HG02852 (cell line): ENCODE measurements around the gene TMEM30B.

Experiments used
- ATAC-seq: cut with Tn5 transposase; IDR thresholded peaks from one replicate; pipeline ENCODE4 v1.9.1; 2021; ENCODE audit warnings: mild to moderate bottlenecking, moderate library complexity; ENCODE audit not compliant: unreplicated experiment

The TMEM30B gene

DNA sequence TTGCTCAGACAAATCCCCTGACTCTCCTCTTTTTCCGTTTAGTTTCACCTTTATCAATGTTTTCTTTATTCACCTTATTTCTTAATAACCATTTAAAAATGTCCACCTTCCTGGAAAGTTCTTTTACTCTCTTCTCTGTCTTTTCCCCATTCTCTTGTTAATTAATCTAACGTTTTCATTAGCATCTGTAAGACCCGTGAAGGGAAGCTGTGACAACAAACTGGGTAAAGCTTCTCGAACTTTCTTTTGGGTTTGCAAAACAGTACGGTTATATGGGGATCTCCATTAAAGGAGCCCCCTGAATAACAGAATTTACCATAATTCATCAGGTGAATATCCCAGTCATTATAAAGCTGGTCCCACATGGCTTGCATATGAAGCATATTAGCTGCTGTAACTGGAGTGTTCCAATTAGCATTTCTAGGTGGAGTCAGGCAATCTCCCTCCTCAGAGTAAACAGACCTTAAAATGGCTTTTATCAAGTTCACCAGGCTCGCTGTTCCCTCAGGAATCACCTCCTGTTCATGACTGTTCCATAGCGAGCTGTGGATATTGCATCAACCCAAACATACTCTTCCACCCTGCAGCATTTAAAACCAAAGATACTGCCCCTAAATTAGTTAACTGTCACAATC lies 42.4 kb downstream of the TMEM30B start:
- ATAC-seq: no peak

GRCh38 chr14:61234215-61234916 lies 46.8 kb downstream of the TMEM30B start:
- no peak for ATAC-seq

- ATAC-seq: no peak
Measured at GRCh38 chr14:61233436-61233956, 47.6 kb downstream of the TMEM30B start.

DNA sequence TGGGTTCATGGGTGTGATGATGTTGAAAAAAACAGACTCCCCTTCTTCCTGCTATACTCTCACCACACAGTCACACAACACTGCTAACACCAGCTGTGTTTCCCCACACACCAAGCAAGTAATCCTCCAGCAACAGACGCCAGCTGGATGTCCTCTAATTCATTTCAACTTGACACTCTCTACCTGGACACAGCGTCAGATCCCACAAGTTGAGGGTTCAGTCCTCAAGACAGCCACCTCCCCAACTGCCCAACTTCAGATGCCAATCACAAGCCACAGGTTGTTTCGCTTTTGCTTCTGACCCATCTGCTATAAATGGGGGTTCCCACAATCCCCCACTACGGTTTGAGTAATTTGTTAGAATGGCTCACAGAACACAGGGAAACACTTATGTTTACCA lies 49.3 kb downstream of the TMEM30B start:
- no peak for ATAC-seq

DNA sequence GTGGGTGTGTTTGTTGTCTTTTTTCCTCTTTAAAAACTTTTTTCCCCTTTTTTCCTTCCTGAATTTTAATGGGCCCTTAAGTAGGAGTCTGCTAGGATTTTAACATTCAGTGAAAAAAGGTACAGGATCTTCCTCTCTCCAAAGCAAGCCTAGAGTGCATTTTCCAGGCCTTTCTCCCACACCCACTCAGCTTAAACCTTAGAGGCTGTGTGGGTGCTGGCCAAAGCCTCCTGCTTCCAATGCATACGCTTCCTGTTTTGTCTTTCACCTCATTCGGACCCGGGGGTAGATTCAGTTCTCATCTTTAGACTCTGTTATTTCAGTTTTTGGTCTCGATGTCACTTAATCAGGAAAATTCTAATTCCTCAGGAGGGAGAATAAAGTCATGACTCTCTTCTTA lies 51.2 kb downstream of the TMEM30B start:
- ATAC-seq: no peak

DNA sequence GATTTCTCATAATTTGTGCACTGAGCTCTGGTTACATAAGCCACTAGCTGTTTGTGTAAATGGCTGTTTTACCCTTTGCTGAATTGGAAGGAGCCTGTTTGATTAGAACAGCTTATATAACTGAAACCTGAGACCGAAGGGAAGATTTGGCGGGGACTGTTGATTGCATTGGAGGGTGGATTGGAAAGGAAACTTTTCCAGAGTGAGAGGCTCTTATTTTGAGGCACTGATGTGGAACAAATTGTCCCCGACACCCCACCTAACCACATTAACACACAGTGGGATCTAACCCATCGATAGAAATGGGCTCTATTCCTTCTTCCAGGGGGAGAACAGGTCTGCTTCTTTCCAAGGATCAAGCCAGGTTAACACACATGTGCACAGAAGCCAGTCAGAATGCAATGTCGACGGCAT lies 51.7 kb downstream of the TMEM30B start:
- ATAC-seq: no peak

DNA sequence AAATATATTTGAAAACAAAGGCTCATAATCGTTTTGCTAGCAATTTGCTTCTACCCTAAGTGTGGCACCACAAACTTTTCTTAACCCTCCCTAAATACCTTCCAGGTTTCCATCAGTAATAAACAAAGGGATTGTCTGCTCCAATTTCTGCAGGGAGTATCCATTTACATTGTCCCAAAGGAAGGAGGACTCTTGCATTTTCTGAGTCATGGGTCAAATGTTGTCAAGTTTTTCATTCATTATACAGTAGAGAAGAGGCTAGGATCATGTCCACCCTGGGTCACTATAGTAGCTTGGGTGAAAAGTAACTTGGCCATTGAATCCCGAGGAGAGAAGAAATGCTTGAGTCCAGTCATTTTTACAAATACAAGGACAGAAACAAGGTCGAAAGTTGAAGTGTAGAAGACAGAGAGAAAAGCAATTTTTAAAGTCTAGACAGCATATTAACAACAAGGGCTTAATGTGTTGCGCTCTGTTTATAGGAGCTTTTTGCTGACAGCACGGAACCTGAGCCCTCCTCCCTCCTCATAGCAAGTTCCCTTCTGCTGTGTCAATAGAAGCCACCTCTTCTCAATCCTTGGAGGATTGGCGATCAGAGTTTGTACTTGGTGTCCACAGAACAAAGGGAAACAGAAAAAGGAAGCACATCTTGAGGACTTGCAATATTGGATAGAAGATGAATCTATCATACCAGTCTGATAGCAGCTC lies 53.1 kb downstream of the TMEM30B start:
- ATAC-seq: no peak
